HG03354 (cell line): ENCODE measurements around the gene CCDC174.
"Not testable (repeated sequence)": the region's sequence is repeated elsewhere in the genome, so short reads cannot be mapped to it uniquely, and the experiment has no call there.

Experiments
- ATAC-seq: cut with Tn5 transposase; IDR thresholded peaks from one replicate; pipeline ENCODE4 v1.9.1; 2021; ENCODE audit warnings: mild to moderate bottlenecking; ENCODE audit not compliant: unreplicated experiment, poor library complexity, severe bottlenecking

The CCDC174 gene

GRCh38 chr3:14651440-14652251, at the start of gene CCDC174:
Gene CCDC174, plus strand, starts transcription at chr3:14651762. Its CDS starts 75 bp downstream, at chr3:14651837.
- peak; percentile 98 for ATAC-seq

- ATAC-seq = no peak
Observed at GRCh38 chr3:14602006-14602803, 49.4 kb upstream of the CCDC174 start.

- no peak for ATAC-seq
Observed at GRCh38 chr3:14602804-14603644, 48.5 kb upstream of the CCDC174 start.

GRCh38 chr3:14605067-14605466, 46.5 kb upstream of the CCDC174 start:
- ATAC-seq = no peak

- no peak for ATAC-seq
Observed at GRCh38 chr3:14605744-14606143, 45.8 kb upstream of the CCDC174 start.

GRCh38 chr3:14606669-14607339, 44.8 kb upstream of the CCDC174 start:
- ATAC-seq = no peak

- ATAC-seq = no peak
Observed at GRCh38 chr3:14608298-14608697, 43.3 kb upstream of the CCDC174 start.

GRCh38 chr3:14609058-14609457, 42.5 kb upstream of the CCDC174 start:
- not testable (repeated sequence) for ATAC-seq

- no peak for ATAC-seq
Observed at GRCh38 chr3:14609506-14609905, 42.1 kb upstream of the CCDC174 start.

GRCh38 chr3:14609941-14610340, 41.6 kb upstream of the CCDC174 start:
- no peak for ATAC-seq

- ATAC-seq = no peak
Observed at GRCh38 chr3:14614189-14614588, 37.4 kb upstream of the CCDC174 start.

GRCh38 chr3:14614862-14615261, 36.7 kb upstream of the CCDC174 start:
- no peak for ATAC-seq

GRCh38 chr3:14616606-14617507, 34.7 kb upstream of the CCDC174 start:
- no peak for ATAC-seq

- no peak for ATAC-seq
Observed at GRCh38 chr3:14617508-14618023, 34.0 kb upstream of the CCDC174 start.

- no peak for ATAC-seq
Observed at GRCh38 chr3:14619605-14620004, 32.0 kb upstream of the CCDC174 start.

- ATAC-seq = no peak
Observed at GRCh38 chr3:14620512-14620911, 31.1 kb upstream of the CCDC174 start.

GRCh38 chr3:14621093-14621492, 30.5 kb upstream of the CCDC174 start:
- no peak for ATAC-seq

- no peak for ATAC-seq
Observed at GRCh38 chr3:14622368-14622767, 29.2 kb upstream of the CCDC174 start.
